GM23338 (cell line): Measurements from ENCODE around the gene TTBK1.

Experiments
- CREB1 ChIP-seq: fragments of 250-450 bp; sonication (Bioruptor Pico); IDR thresholded peaks from 2 replicates; pipeline ENCODE4 v1.5.0; 2020; ENCODE audit warnings: low read depth, mild to moderate bottlenecking, moderate library complexity
- EZH2 ChIP-seq: fragments of 200-600 bp; sonication (generic); IDR thresholded peaks from one replicate; pipeline ENCODE4 v1.8.0; 2017; ENCODE audit warnings: antibody characterized with exemption, mild to moderate bottlenecking, low read depth; ENCODE audit not compliant: unreplicated experiment
- JUNB ChIP-seq: IDR thresholded peaks from one replicate; pipeline ENCODE4 v1.6.1; 2016; ENCODE audit warnings: antibody characterized with exemption; ENCODE audit not compliant: unreplicated experiment
- POLR2AphosphoS5 ChIP-seq: IDR thresholded peaks from 2 replicates; pipeline ENCODE4 v1.6.1; 2016; ENCODE audit warnings: antibody characterized with exemption, low read depth
- TF ChIP-seq, protein P1 (sequence below): IDR thresholded peaks from one replicate; pipeline ENCODE4 v1.6.1; 2018; ENCODE audit warnings: antibody characterized with exemption; ENCODE audit not compliant: unreplicated experiment
- TF ChIP-seq, protein P2 (sequence below), 2 experiments: fragments of 200-600 bp in 1 of 2; sonication (generic) in 1 of 2; conservative IDR thresholded peaks; 2 replicates each; pipeline versions ENCODE4 v1.5.1 to v1.6.1; 2016 to 2017; ENCODE audit warnings: antibody characterized with exemption in 2 of 2, low read depth in 2 of 2, mild to moderate bottlenecking in 2 of 2, moderate library complexity in 1 of 2
- TF ChIP-seq, protein P3 (sequence below): IDR thresholded peaks from 2 replicates; pipeline ENCODE4 v1.6.1; 2016; ENCODE audit warnings: antibody characterized with exemption

DNA sequence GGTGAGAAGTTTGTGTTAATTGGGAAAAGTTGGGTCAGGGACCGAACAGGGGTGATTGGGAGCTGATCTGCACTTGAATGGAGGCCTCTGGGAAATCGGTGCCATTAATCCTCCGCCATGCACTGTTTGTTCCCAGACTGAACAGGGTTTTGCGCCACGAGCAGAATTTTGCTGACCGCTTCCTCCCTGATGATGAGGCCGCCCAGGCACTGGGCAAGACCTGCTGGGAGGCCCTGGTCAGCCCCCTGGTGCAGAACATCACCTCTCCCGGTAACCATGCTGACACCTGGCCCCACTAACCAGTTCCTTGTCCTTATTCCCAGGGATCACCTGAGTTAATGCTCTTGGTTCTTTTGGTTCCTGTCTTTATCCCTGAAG, 39.6 kb upstream of the TTBK1 start:
- TF ChIP-seq, protein P1, sequence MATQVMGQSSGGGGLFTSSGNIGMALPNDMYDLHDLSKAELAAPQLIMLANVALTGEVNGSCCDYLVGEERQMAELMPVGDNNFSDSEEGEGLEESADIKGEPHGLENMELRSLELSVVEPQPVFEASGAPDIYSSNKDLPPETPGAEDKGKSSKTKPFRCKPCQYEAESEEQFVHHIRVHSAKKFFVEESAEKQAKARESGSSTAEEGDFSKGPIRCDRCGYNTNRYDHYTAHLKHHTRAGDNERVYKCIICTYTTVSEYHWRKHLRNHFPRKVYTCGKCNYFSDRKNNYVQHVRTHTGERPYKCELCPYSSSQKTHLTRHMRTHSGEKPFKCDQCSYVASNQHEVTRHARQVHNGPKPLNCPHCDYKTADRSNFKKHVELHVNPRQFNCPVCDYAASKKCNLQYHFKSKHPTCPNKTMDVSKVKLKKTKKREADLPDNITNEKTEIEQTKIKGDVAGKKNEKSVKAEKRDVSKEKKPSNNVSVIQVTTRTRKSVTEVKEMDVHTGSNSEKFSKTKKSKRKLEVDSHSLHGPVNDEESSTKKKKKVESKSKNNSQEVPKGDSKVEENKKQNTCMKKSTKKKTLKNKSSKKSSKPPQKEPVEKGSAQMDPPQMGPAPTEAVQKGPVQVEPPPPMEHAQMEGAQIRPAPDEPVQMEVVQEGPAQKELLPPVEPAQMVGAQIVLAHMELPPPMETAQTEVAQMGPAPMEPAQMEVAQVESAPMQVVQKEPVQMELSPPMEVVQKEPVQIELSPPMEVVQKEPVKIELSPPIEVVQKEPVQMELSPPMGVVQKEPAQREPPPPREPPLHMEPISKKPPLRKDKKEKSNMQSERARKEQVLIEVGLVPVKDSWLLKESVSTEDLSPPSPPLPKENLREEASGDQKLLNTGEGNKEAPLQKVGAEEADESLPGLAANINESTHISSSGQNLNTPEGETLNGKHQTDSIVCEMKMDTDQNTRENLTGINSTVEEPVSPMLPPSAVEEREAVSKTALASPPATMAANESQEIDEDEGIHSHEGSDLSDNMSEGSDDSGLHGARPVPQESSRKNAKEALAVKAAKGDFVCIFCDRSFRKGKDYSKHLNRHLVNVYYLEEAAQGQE = no peak
- TF ChIP-seq POLR2AphosphoS5 (no peak), EZH2 (no peak), CREB1 (CRISPR knock-in tag) (no peak), JUNB (no peak)
- TF ChIP-seq, protein P2, sequence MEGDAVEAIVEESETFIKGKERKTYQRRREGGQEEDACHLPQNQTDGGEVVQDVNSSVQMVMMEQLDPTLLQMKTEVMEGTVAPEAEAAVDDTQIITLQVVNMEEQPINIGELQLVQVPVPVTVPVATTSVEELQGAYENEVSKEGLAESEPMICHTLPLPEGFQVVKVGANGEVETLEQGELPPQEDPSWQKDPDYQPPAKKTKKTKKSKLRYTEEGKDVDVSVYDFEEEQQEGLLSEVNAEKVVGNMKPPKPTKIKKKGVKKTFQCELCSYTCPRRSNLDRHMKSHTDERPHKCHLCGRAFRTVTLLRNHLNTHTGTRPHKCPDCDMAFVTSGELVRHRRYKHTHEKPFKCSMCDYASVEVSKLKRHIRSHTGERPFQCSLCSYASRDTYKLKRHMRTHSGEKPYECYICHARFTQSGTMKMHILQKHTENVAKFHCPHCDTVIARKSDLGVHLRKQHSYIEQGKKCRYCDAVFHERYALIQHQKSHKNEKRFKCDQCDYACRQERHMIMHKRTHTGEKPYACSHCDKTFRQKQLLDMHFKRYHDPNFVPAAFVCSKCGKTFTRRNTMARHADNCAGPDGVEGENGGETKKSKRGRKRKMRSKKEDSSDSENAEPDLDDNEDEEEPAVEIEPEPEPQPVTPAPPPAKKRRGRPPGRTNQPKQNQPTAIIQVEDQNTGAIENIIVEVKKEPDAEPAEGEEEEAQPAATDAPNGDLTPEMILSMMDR (conservative IDR thresholded peaks at IDR 0.05; ENCODE audit: low read depth in 2 of 2) = no peak
- TF ChIP-seq, protein P3, sequence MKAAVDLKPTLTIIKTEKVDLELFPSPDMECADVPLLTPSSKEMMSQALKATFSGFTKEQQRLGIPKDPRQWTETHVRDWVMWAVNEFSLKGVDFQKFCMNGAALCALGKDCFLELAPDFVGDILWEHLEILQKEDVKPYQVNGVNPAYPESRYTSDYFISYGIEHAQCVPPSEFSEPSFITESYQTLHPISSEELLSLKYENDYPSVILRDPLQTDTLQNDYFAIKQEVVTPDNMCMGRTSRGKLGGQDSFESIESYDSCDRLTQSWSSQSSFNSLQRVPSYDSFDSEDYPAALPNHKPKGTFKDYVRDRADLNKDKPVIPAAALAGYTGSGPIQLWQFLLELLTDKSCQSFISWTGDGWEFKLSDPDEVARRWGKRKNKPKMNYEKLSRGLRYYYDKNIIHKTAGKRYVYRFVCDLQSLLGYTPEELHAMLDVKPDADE = no peak
